ENCODE data around the gene CDC42.

GRCh38 chr1:22133247-22133930 is 80.9 kb downstream of the CDC42 start:
- TF ChIP-seq CTCF (IDR thresholded peaks at IDR 0.05) (no peak), POLR2AphosphoS5 (IDR thresholded peaks at IDR 0.05) (no peak), POLR2A (IDR thresholded peaks at IDR 0.05; ENCODE audit: low read depth) (no peak), EP300 (IDR thresholded peaks at IDR 0.05) (no peak)
